HepG2 (cell line): Measurements from ENCODE around the gene EPHA1.

Experiments used
- JUND ChIP-seq: sonication (generic); formaldehyde crosslinking; IDR thresholded peaks from 2 replicates; pipeline ENCODE4 v1.8.0; 2022; ENCODE audit warnings: mild to moderate bottlenecking, missing genetic modification reagents
- MAX ChIP-seq: IDR thresholded peaks from 2 replicates; pipeline ENCODE4 v1.6.1; 2012; ENCODE audit warnings: inconsistent platforms
- ZHX2 ChIP-seq, 2 experiments: sonication (generic) in 1 of 2; formaldehyde crosslinking in 1 of 2; IDR thresholded peaks; 2 replicates each; pipeline versions ENCODE4 v1.6.1 to v1.9.0; 2014 to 2022; ENCODE audit warnings: antibody characterized with exemption in 1 of 2, borderline replicate concordance in 1 of 2, inconsistent platforms in 1 of 2, low read depth in 1 of 2, missing genetic modification reagents in 1 of 2
- ZNF275 ChIP-seq: sonication (generic); formaldehyde crosslinking; IDR thresholded peaks from 2 replicates; pipeline ENCODE4 v1.8.0; 2022; ENCODE audit warnings: missing genetic modification reagents, mild to moderate bottlenecking, inconsistent platforms, borderline replicate concordance

GRCh38 chr7:143351574-143351973 lies 57.1 kb downstream of the EPHA1 start:
- TF ChIP-seq ZNF275 (CRISPR knock-in tag) (no peak), JUND (CRISPR knock-in tag) (no peak), MAX (no peak), ZHX2 (IDR thresholded peaks at IDR 0.05; ENCODE audit: low read depth) (no peak), ZHX2 (CRISPR knock-in tag; IDR thresholded peaks at IDR 0.05; ENCODE audit: borderline replicate concordance) (no peak)
